ENCODE data around the gene KDR.

Gene KDR

GRCh38 chr4:55132775-55133174, 7.4 kb upstream of the KDR start:
- H3K36me3 ChIP-seq (ENCODE audit: low read length), result no peaks in the 10 kb centered on the region
- no peaks in the 10 kb centered on the region for H3K9me2 ChIP-seq (replicated peaks; ENCODE audit: insufficient read depth, low read length)
- TF ChIP-seq CTCF (IDR thresholded peaks at IDR 0.05; ENCODE audit: insufficient read depth, low read length, poor library complexity, severe bottlenecking), result no peak
- TF ChIP-seq EZH2phosphoT487 (conservative IDR thresholded peaks at IDR 0.05; ENCODE audit: low read length), result no peak
- no peaks in the 10 kb centered on the region for H3K79me2 ChIP-seq (ENCODE audit: insufficient read depth, low read length)
- H3K27ac ChIP-seq (ENCODE audit: low read depth, low read length), result no peak overlapping the region
- H4K20me1 ChIP-seq (ENCODE audit: low read depth, low read length), result no peaks in the 10 kb centered on the region
- no peak overlapping the region for H2AFZ ChIP-seq (ENCODE audit: low read depth, low read length, severe bottlenecking)
- H3K4me2 ChIP-seq (ENCODE audit: low read depth, low read length, poor library complexity, severe bottlenecking), result no peak overlapping the region
- no peak overlapping the region for H3K4me3 ChIP-seq (ENCODE audit: insufficient read depth, low read length, poor library complexity, severe bottlenecking)
- no peaks in the 10 kb centered on the region for H3K27me3 ChIP-seq (ENCODE audit: low read length)
- no peaks in the 10 kb centered on the region for H3F3A ChIP-seq (ENCODE audit: insufficient read depth)
- H3K9me3 ChIP-seq (ENCODE audit: insufficient read depth, low read length), result no peaks in the 10 kb centered on the region
- no peak overlapping the region for H3K9ac ChIP-seq (ENCODE audit: low read length)

DNA sequence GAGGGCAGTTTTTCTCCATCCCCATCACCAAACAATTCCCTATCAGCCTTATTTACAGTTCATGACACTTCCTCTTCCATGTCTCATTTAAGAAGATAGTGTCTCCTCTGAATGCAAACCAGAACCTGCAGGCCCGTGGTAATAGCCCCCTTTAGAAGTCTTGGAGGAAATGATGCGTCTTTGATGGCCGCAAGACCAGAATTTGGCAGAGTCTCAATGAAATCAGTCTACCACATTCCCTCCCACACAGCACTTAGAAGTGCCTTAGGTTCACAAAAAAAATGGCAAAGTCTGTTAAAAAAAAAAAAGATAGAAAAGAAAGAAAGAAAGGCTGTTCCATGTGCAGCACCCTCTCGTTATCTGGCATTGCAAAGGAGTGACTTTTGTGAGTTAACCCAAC, 2.1 kb upstream of the KDR start:
- Histone ChIP-seq H3K79me2 (ENCODE audit: insufficient read depth, low read length) (no peaks in the 10 kb centered on the region), H3K9ac (ENCODE audit: low read length) (no peak overlapping the region), H3K36me3 (ENCODE audit: low read length) (no peaks in the 10 kb centered on the region), H3K27me3 (ENCODE audit: low read length) (no peaks in the 10 kb centered on the region), H2AFZ (ENCODE audit: low read depth, low read length, severe bottlenecking) (no peak overlapping the region), H3K9me3 (ENCODE audit: insufficient read depth, low read length) (no peaks in the 10 kb centered on the region), H3K4me2 (ENCODE audit: low read depth, low read length, poor library complexity, severe bottlenecking) (no peak overlapping the region), H3K27ac (ENCODE audit: low read depth, low read length) (no peak overlapping the region), H3K4me3 (ENCODE audit: insufficient read depth, low read length, poor library complexity, severe bottlenecking) (no peak overlapping the region), H3K9me2 (replicated peaks; ENCODE audit: insufficient read depth, low read length) (no peaks in the 10 kb centered on the region), H4K20me1 (ENCODE audit: low read depth, low read length) (no peaks in the 10 kb centered on the region), H3F3A (ENCODE audit: insufficient read depth) (no peaks in the 10 kb centered on the region)
- TF ChIP-seq EZH2phosphoT487 (conservative IDR thresholded peaks at IDR 0.05; ENCODE audit: low read length), result no peak
- no peak for TF ChIP-seq CTCF (IDR thresholded peaks at IDR 0.05; ENCODE audit: insufficient read depth, low read length, poor library complexity, severe bottlenecking)

DNA sequence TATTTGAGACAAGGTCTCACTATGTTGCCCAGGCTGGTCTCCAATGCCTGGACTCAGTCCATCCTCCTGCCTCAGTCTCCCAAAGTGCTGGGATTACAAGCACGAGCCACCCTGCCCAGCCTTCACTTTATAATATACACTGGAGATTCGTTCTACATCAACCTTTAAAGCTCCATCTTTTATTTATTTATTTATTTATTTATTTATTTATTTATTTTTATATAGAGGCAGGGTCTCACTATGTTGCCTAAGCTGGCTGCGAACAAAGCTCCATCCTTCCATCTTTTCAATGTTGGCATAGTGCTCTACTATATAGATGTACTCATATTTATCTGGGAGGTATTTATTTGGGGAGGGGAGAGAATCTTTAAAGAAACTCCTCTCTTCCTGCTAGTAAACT, 1.7 kb upstream of the KDR start:
- no peaks in the 10 kb centered on the region for H3K9me2 ChIP-seq (replicated peaks; ENCODE audit: insufficient read depth, low read length)
- H4K20me1 ChIP-seq (ENCODE audit: low read depth, low read length), result no peaks in the 10 kb centered on the region
- no peak overlapping the region for H3K4me3 ChIP-seq (ENCODE audit: insufficient read depth, low read length, poor library complexity, severe bottlenecking)
- H3K4me2 ChIP-seq (ENCODE audit: low read depth, low read length, poor library complexity, severe bottlenecking), result no peak overlapping the region
- no peaks in the 10 kb centered on the region for H3K79me2 ChIP-seq (ENCODE audit: insufficient read depth, low read length)
- H3K36me3 ChIP-seq (ENCODE audit: low read length), result no peaks in the 10 kb centered on the region
- H2AFZ ChIP-seq (ENCODE audit: low read depth, low read length, severe bottlenecking), result no peak overlapping the region
- H3K27ac ChIP-seq (ENCODE audit: low read depth, low read length), result no peak overlapping the region
- no peak overlapping the region for H3K9ac ChIP-seq (ENCODE audit: low read length)
- H3F3A ChIP-seq (ENCODE audit: insufficient read depth), result no peaks in the 10 kb centered on the region
- H3K9me3 ChIP-seq (ENCODE audit: insufficient read depth, low read length), result no peaks in the 10 kb centered on the region
- TF ChIP-seq EZH2phosphoT487 (conservative IDR thresholded peaks at IDR 0.05; ENCODE audit: low read length), result no peak
- TF ChIP-seq CTCF (IDR thresholded peaks at IDR 0.05; ENCODE audit: insufficient read depth, low read length, poor library complexity, severe bottlenecking), result no peak
- H3K27me3 ChIP-seq (ENCODE audit: low read length), result no peaks in the 10 kb centered on the region

All from SU-DHL-6 (cell line).